SU-DHL-6 (cell line): ENCODE data around the gene CALCB.

ENCODE experiments used
- H2AFZ ChIP-seq: fragments of 200-600 bp; sonication (generic); 2 replicates; pipeline ENCODE4 v1.6.1; 2014; ENCODE audit warnings: low read depth, mild to moderate bottlenecking, moderate library complexity, mixed read lengths, antibody characterized with exemption, low read length; ENCODE audit not compliant: severe bottlenecking
- H3F3A ChIP-seq: fragments of 200-600 bp; shearing (Covaris generic); 2 replicates; pipeline ENCODE4 v1.6.0; 2016; ENCODE audit warnings: antibody characterized with exemption, mild to moderate bottlenecking; ENCODE audit not compliant: insufficient read depth
- H3K27ac ChIP-seq: fragments of 200-600 bp; sonication (generic); 2 replicates; pipeline ENCODE4 v1.5.1; 2016; ENCODE audit warnings: low read depth, mild to moderate bottlenecking, low read length, moderate library complexity, mixed read lengths
- H3K27me3 ChIP-seq: fragments of 200-600 bp; sonication (generic), shearing (Covaris generic); 2 replicates; pipeline ENCODE4 v1.6.0; 2014; ENCODE audit warnings: mild to moderate bottlenecking, low read length
- H3K36me3 ChIP-seq: fragments of 200-600 bp; sonication (generic); 2 replicates; pipeline ENCODE4 v1.6.1; 2014; ENCODE audit warnings: mild to moderate bottlenecking, low read length, mixed read lengths
- H3K4me2 ChIP-seq: fragments of 300-600, 200-600 bp; shearing (Covaris generic), sonication (generic); 2 replicates; pipeline ENCODE4 v1.6.0; 2014; ENCODE audit warnings: low read length, low read depth, mild to moderate bottlenecking; ENCODE audit not compliant: poor library complexity, severe bottlenecking
- H3K4me3 ChIP-seq: fragments of 200-600 bp; sonication (generic); 2 replicates; pipeline ENCODE4 v1.5.1; 2014; ENCODE audit warnings: antibody characterized with exemption, low read length, mild to moderate bottlenecking, mixed read lengths; ENCODE audit not compliant: insufficient read depth, poor library complexity, severe bottlenecking
- H3K79me2 ChIP-seq: fragments of 200-600 bp; sonication (generic); 2 replicates; pipeline ENCODE4 v1.6.1; 2014; ENCODE audit warnings: mild to moderate bottlenecking, low read length, moderate library complexity; ENCODE audit not compliant: insufficient read depth
- H3K9ac ChIP-seq: fragments of 200-600 bp; sonication (generic); 2 replicates; pipeline ENCODE4 v1.7.0; 2014; ENCODE audit warnings: mild to moderate bottlenecking, low read length
- H3K9me2 ChIP-seq: fragments of 200-600 bp; sonication (generic); replicated peaks from 2 replicates; pipeline ENCODE4 v1.6.1; 2014; ENCODE audit warnings: low read length; ENCODE audit not compliant: insufficient read depth
- H3K9me3 ChIP-seq: fragments of 200-600 bp; sonication (generic); 2 replicates; pipeline ENCODE4 v1.6.1; 2014; ENCODE audit warnings: low read length, mixed read lengths; ENCODE audit not compliant: insufficient read depth
- H4K20me1 ChIP-seq: fragments of 200-600 bp; sonication (generic); 2 replicates; pipeline ENCODE4 v1.6.1; 2014; ENCODE audit warnings: low read depth, mild to moderate bottlenecking, antibody characterized with exemption, low read length, moderate library complexity, mixed read lengths
- EZH2phosphoT487 ChIP-seq: fragments of 200-600 bp; sonication (generic), shearing (Covaris generic); conservative IDR thresholded peaks from 2 replicates; pipeline ENCODE4 v1.6.1; 2018; ENCODE audit warnings: mild to moderate bottlenecking, antibody characterized with exemption, low read length, moderate library complexity, mixed read lengths
- TF ChIP-seq, protein P1 (sequence below): fragments of 200-600 bp; sonication (generic); IDR thresholded peaks from one replicate; pipeline ENCODE4 v1.5.1; 2017; ENCODE audit warnings: antibody characterized with exemption, mild to moderate bottlenecking, low read length, moderate library complexity; ENCODE audit not compliant: insufficient read depth, poor library complexity, severe bottlenecking

CALCB gene

DNA sequence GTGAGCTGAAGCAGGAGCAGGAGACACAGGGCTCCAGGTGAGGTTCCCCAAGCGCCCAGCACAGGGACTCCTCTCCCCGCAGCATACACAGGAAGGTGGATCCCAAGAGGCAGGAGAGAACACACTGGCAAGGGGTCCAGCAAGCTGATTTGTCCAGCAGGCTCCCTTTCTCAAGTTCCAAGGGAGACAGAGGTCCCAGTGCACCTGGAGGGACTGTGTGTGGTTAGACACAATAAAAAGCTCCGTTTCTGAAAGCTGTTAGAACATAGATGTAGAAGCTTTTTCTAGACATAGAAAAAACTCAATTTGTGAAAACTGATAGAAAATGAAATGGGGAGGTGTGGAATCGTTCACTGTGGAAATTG is 1.8 kb downstream of the CALCB start:
- Histone ChIP-seq H3F3A (no peaks in the 10 kb centered on the region), H2AFZ (no peak overlapping the region), H3K36me3 (no peaks in the 10 kb centered on the region), H3K27me3 (no peaks in the 10 kb centered on the region), H3K9me2 (no peaks in the 10 kb centered on the region), H3K79me2 (no peaks in the 10 kb centered on the region), H3K4me3 (no peak overlapping the region), H4K20me1 (no peaks in the 10 kb centered on the region), H3K4me2 (no peak overlapping the region), H3K9me3 (no peaks in the 10 kb centered on the region), H3K9ac (no peak overlapping the region), H3K27ac (no peak overlapping the region)
- TF ChIP-seq, protein P1, sequence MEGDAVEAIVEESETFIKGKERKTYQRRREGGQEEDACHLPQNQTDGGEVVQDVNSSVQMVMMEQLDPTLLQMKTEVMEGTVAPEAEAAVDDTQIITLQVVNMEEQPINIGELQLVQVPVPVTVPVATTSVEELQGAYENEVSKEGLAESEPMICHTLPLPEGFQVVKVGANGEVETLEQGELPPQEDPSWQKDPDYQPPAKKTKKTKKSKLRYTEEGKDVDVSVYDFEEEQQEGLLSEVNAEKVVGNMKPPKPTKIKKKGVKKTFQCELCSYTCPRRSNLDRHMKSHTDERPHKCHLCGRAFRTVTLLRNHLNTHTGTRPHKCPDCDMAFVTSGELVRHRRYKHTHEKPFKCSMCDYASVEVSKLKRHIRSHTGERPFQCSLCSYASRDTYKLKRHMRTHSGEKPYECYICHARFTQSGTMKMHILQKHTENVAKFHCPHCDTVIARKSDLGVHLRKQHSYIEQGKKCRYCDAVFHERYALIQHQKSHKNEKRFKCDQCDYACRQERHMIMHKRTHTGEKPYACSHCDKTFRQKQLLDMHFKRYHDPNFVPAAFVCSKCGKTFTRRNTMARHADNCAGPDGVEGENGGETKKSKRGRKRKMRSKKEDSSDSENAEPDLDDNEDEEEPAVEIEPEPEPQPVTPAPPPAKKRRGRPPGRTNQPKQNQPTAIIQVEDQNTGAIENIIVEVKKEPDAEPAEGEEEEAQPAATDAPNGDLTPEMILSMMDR: no peak
- TF ChIP-seq EZH2phosphoT487: no peak

DNA sequence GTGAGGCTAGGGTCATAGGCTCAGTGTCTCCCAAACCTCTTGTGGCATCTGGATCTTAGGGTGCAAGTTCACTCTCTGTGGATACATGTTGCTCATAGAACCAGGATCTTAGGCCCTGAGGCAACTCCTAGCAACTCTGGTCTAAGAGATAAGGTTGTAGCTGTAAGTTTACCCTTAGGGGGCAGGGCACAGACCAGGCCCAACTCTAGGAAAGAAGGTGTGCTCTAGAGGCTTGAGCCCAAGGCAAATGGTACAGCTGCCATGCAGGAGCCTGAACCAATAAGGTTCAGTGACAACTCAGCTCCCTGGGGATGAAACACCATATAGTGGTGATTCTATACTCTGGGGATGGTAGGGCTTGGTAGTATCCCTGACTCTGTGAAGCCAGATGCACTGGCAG is 17.8 kb downstream of the CALCB start:
- Histone ChIP-seq H3K27me3 (no peaks in the 10 kb centered on the region), H3K9me3 (no peaks in the 10 kb centered on the region), H3K79me2 (no peaks in the 10 kb centered on the region), H3K4me2 (no peak overlapping the region), H2AFZ (no peak overlapping the region), H3F3A (no peaks in the 10 kb centered on the region), H3K4me3 (no peak overlapping the region), H3K36me3 (no peaks in the 10 kb centered on the region), H3K27ac (no peak overlapping the region), H3K9ac (no peak overlapping the region), H4K20me1 (no peaks in the 10 kb centered on the region), H3K9me2 (no peaks in the 10 kb centered on the region)
- no peak for TF ChIP-seq EZH2phosphoT487

DNA sequence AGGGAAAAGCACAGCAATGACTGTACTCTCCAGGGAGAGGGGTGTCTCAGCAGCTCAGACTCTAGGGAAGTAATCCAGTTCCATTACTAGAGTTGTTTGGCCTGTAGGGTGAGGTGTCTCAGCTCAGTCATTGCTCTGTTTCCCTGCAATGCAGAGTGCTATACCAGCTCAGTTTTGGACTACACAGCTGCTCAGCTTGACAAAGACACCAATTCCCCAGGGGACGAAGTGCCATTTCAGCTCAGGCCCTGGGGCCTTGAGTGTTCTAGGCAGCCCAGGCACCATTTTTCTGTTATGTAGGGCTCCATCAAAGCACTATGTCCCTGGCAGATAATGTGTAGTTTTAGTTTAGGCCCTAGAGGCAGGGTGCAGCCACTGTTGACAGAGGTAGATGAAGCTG is 18.2 kb downstream of the CALCB start:
- H3K4me3 ChIP-seq: no peak overlapping the region
- no peak overlapping the region for H2AFZ ChIP-seq
- no peaks in the 10 kb centered on the region for H3K36me3 ChIP-seq
- no peak overlapping the region for H3K27ac ChIP-seq
- H3K9me3 ChIP-seq: no peaks in the 10 kb centered on the region
- no peaks in the 10 kb centered on the region for H3K27me3 ChIP-seq
- no peak overlapping the region for H3K9ac ChIP-seq
- no peaks in the 10 kb centered on the region for H3K79me2 ChIP-seq
- no peak for TF ChIP-seq EZH2phosphoT487
- TF ChIP-seq, protein P1: no peak
- no peaks in the 10 kb centered on the region for H4K20me1 ChIP-seq
- no peak overlapping the region for H3K4me2 ChIP-seq
- no peaks in the 10 kb centered on the region for H3F3A ChIP-seq
- H3K9me2 ChIP-seq: no peaks in the 10 kb centered on the region

DNA sequence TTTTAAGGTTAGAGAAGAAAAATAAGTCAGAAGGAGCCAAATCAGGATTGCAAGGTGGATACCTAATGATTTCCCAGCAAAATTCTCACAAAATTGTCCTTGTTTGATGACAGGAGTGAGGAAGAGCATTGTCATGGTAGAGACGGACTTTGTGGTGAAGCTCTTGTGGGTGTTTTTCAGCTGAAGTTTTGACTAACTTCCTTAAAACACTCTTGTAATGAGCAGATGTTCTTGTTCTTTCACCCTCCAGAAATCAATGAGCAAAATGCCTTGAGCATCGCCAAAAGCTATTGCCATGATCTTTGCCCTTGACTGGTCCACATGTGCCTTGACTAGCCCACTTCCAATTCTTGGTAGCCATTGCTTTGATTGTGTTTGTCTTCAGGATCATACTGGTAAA is 20.0 kb downstream of the CALCB start:
- no peaks in the 10 kb centered on the region for H3K27me3 ChIP-seq
- no peaks in the 10 kb centered on the region for H3K79me2 ChIP-seq
- no peaks in the 10 kb centered on the region for H3K36me3 ChIP-seq
- H2AFZ ChIP-seq: no peak overlapping the region
- no peaks in the 10 kb centered on the region for H3F3A ChIP-seq
- no peak overlapping the region for H3K9ac ChIP-seq
- no peak for TF ChIP-seq EZH2phosphoT487
- TF ChIP-seq, protein P1: no peak
- no peak overlapping the region for H3K27ac ChIP-seq
- no peaks in the 10 kb centered on the region for H4K20me1 ChIP-seq
- no peaks in the 10 kb centered on the region for H3K9me2 ChIP-seq
- H3K9me3 ChIP-seq: no peaks in the 10 kb centered on the region
- H3K4me3 ChIP-seq: no peak overlapping the region
- H3K4me2 ChIP-seq: no peak overlapping the region
